Activated naive CD8-positive, alpha-beta T cell treated with anti-CD3 and anti-CD28 coated beads, Interleukin-2, amount 10 ng/mL, durations not matched to agents 7 days and 5 days (primary cell): Measurements from ENCODE around the gene POC1A. TPM values are rescaled to one million over a fixed set of nuclear protein-coding genes. Genes with fewer than 3 reads are reported as not detected.

Experiments
- ATAC-seq: fragments of 150-1000 bp; cut with Tn5 transposase; one replicate; pipeline ENCODE4 v1.10.0; 2021; ENCODE audit warnings: low read depth, moderate library complexity
- POLR2A ChIA-PET: fragments of 350-600 bp; sonication (Branson Sonifier 250); formaldehyde crosslinking; loops from one replicate; lab custom pipeline; 2021; ENCODE audit warnings: antibody characterized with exemption; lab: Charles Lee
- DNase-seq: peaks from one replicate; pipeline ENCODE4 v3.0.0; 2021
- H3K27ac Mint-ChIP-seq: one replicate; pipeline ENCODE4 v1.8.0; 2022; ENCODE audit warnings: mild to moderate bottlenecking, mixed read lengths
- H3K27me3 Mint-ChIP-seq: one replicate; pipeline ENCODE4 v1.8.0; 2022; ENCODE audit warnings: mild to moderate bottlenecking, moderate library complexity, mixed read lengths
- H3K36me3 Mint-ChIP-seq: one replicate; pipeline ENCODE4 v1.8.0; 2021; ENCODE audit warnings: mild to moderate bottlenecking, mixed read lengths
- H3K4me1 Mint-ChIP-seq: one replicate; pipeline ENCODE4 v1.8.0; 2021; ENCODE audit warnings: mixed read lengths
- H3K4me3 Mint-ChIP-seq: one replicate; pipeline ENCODE4 v1.8.0; 2022; ENCODE audit warnings: mild to moderate bottlenecking, moderate library complexity, mixed read lengths
- H3K9me3 Mint-ChIP-seq: one replicate; pipeline ENCODE4 v1.8.0; 2021; ENCODE audit warnings: mixed read lengths
- total RNA-seq, 2 experiments: library from RNA; stranded (reverse); gene quantifications; one replicate each; pipeline ENCODE4 v1.2.3, GENCODE V29; 2021

POC1A gene
- 10 to 100 TPM; 20.8 to 22.4 TPM for total RNA-seq

DNA sequence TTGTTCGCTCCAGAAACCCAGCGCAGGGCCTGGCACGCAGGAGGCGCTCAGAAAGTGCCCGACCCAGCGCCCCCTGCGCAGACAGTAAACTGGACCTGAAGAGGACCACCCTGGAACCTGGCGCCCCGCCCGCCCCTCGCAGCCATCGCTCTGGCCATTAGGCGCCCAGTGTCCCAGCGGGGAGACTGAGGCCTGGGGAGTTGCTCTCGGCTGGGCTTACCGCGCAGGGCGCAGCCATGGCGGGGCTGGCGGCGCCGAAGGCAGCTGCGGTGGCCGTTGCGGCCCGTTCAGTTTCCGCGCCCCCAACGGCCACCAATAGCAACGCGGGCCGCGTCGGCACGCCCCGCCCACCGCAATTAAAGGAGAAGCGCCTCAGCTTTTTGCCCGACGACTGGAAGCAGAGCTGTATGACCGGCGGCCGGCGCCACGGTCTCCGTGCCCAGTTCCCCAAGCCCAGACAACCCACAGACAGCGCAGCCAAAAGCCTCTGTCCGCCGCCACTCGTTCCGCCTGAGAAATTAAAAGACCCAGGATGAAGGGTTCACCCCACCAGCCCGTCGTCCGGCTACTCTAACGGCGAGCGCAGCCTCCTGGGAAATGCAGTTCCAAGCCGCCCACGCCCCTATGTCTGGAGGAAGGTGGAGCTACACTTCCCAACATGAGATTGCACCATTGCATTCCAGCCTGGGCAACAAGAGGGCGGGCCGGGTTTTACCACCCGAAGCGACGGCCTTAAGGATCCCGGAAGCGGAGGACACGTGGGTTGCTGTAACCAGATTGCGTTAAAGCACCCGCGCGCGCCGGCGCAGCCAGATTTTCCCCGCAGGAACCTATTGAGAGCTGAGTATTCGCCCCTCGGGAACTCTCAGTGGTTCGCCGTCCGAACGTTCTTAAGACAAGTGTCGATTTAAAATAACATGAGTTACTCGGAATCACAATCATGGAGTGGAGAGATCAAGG, at the start of gene POC1A:
TSS of gene POC1A (minus strand) at position 289 of the 960 bp plus-strand sequence. CDS start at position 238, 51 bp downstream.
- DNase-seq (peak; percentile 93), ATAC-seq (peak; percentile 93)
- peaks cover 3% of the 10 kb centered on the region for H3K27me3 Mint-ChIP-seq
- peaks cover 2% of the 10 kb centered on the region for H3K36me3 Mint-ChIP-seq
- peak within 1 kb of the TSS; percentile 94 for H3K4me3 Mint-ChIP-seq
- H3K4me1 Mint-ChIP-seq: peaks cover 22% of the 10 kb centered on the region
- H3K27ac Mint-ChIP-seq: peak within 1 kb of the TSS; percentile 93
- POLR2A ChIA-PET: interaction anchor here (0.6 to 1.6 kb wide), 15 partner anchors 47 to 185 kb away, joined by 3 to 18 read pairs (median 3); partner anchors contain the start of genes ABHD14B, DUSP7, RPL29 and WDR82
- H3K9me3 Mint-ChIP-seq: no peaks in the 10 kb centered on the region

DNA sequence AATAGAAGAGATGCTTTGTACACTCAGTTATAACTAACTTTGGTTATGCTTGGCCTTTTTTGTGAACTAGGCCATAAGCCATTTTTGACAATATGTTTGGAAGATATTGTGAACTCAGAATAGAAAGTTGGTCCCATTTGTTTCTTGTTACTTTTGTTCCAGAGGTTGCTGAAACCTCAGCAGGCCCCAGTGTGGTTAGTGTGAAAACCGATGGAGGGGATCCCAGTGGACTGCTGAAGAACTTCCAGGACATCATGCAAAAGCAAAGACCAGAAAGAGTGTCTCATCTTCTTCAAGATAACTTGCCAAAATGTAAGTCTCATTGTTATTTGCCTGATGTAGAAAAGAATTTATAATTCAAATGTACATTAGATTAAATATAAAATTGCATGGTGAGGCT, 49.5 kb upstream of the POC1A start:
- no peaks in the 10 kb centered on the region for H3K27me3 Mint-ChIP-seq
- DNase-seq (no peak), ATAC-seq (no peak)
- H3K36me3 Mint-ChIP-seq: peaks cover 73% of the 10 kb centered on the region
- H3K4me3 Mint-ChIP-seq: no peak overlapping the region
- peak overlapping the region; percentile 76 for H3K27ac Mint-ChIP-seq
- POLR2A ChIA-PET: interaction anchor here (0.7 kb wide), 1 partner anchor 232 kb away, joined by 7 read pairs; no protein-coding TSS in a partner anchor
- peaks cover 45% of the 10 kb centered on the region for H3K4me1 Mint-ChIP-seq
- no peaks in the 10 kb centered on the region for H3K9me3 Mint-ChIP-seq

DNA sequence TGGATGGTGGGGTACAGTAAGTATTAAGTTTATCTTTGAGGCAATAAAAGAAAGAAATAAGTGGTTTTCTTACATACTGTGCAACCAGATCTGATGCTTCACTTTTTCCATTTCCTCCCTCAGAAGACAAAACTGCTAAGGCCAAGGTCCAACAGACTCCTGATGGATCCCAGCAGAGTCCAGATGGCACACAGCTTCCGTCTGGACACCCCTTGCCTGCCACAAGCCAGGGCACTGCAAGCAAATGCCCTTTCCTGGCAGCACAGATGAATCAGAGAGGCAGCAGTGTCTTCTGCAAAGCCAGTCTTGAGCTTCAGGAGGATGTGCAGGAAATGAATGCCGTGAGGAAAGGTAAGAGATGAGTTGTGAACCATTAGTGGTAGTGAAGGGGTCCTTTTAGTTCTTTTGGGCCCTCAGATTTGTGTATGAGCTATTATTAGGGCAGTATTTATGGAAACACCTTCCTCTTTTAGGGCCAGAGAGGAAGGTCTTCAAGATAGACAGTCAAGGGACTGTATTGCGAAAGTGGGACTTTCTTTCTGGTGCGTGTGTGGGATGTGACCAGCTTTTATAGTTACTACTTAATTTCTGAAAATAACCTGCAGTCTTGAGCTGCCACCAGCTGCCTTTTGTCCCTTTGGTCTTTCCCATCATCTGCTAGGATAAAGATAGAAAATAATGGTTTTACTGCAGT, 48.3 kb upstream of the POC1A start:
- Mint-ChIP-seq H3K9me3 (no peaks in the 10 kb centered on the region), H3K4me1 (peaks cover 48% of the 10 kb centered on the region), H3K36me3 (peaks cover 65% of the 10 kb centered on the region), H3K4me3 (no peak overlapping the region), H3K27me3 (no peaks in the 10 kb centered on the region), H3K27ac (peak overlapping the region; percentile 45)
- DNase-seq (no peak), ATAC-seq (no peak)
- POLR2A ChIA-PET: interaction anchor here (0.6 to 1.2 kb wide), 2 partner anchors 14 to 599 kb away, joined by 3 to 5 read pairs; no protein-coding TSS in a partner anchor

DNA sequence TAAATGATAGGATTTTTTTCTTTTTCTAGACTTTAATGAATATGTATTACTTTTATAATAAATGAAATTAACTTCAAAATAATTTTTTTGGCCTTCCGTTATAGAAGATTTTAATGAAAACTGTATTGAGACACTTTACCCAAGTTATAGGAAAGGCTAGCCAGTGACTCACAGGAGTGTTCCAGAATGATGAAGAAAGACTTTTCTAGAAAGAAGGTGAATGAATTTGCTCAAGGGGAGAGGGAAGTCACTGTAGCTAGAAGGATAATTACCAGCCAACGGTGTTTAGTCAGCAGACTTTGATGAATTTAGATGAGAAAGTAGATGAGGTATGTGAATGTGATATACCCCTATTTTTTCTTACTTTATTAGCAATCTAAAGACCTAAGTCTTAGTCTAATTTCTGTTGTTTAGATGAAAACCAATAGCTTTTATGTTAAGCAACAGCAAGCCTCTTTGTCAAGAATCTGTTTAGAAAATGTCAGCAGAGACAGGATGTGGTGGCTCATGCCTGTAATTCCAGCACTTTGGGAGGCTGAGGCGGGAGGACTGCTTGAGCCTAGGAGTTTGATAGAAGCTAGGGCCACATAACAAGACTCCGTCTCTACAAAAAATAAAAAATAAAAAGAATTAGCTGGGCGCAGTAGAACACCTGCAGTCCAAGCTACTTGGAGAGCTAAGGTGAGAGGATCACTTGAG, 46.9 kb upstream of the POC1A start:
- no peaks in the 10 kb centered on the region for H3K9me3 Mint-ChIP-seq
- no peak overlapping the region for H3K4me3 Mint-ChIP-seq
- H3K36me3 Mint-ChIP-seq: peaks cover 55% of the 10 kb centered on the region
- H3K27ac Mint-ChIP-seq: no peak overlapping the region
- ATAC-seq (no peak), DNase-seq (no peak)
- POLR2A ChIA-PET: interaction anchor here (0.6 to 1.4 kb wide), 5 partner anchors 16 to 194 kb away, joined by 3 to 6 read pairs (median 4); partner anchors contain the start of gene POC1A
- H3K4me1 Mint-ChIP-seq: peaks cover 52% of the 10 kb centered on the region
- H3K27me3 Mint-ChIP-seq: no peaks in the 10 kb centered on the region

DNA sequence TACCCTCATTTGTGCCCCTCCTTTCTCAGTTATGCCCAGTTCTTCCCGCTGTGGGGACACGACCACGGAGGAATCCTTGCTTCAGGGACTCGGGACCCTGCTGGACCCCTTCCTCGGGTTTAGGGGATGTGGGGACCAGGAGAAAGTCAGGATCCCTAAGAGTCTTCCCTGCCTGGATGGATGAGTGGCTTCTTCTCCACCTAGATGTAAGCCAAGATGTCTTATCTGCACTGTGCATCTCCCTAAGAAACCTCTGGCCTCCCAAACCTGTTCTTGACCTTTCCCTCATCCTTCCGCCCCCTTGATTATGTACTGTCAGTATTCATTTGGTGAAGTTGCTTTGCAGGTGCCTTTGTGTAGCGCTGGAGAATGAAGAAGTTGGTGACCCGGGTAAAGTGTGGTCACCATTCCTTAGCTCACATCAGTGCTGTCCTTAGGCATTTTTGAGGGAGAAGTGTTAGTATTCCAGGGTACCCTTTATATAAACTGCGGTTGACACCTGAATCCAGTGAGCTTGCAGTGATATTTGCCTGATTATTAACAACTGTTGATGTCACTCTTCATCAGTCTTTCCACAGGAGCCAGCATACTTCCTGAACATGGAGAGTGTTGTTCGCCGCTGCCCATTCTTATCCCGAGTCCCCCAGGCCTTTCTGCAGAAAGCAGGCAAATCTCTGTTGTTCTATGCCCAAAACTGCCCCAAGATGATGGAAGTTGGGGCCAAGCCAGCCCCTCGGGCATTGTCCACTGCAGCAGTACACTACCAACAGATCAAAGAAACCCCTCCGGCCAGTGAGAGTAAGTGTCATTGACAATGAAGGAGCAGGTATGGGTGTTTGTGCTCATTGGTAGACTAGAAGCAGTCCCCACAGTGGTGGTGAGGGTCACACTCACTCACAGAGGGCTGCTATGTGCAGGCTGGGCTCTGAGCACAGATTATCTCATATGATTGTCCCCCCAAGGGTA, 44.7 kb upstream of the POC1A start:
- ATAC-seq (no peak), DNase-seq (no peak)
- no peaks in the 10 kb centered on the region for H3K9me3 Mint-ChIP-seq
- H3K27ac Mint-ChIP-seq: peak overlapping the region; percentile 92
- peaks cover 2% of the 10 kb centered on the region for H3K27me3 Mint-ChIP-seq
- peak overlapping the region; percentile 99 for H3K4me3 Mint-ChIP-seq
- POLR2A ChIA-PET: interaction anchor here (0.7 to 1.0 kb wide), 2 partner anchors 15 to 18 kb away, joined by 3 read pairs; no protein-coding TSS in a partner anchor
- peaks cover 38% of the 10 kb centered on the region for H3K36me3 Mint-ChIP-seq
- peaks cover 39% of the 10 kb centered on the region for H3K4me1 Mint-ChIP-seq

DNA sequence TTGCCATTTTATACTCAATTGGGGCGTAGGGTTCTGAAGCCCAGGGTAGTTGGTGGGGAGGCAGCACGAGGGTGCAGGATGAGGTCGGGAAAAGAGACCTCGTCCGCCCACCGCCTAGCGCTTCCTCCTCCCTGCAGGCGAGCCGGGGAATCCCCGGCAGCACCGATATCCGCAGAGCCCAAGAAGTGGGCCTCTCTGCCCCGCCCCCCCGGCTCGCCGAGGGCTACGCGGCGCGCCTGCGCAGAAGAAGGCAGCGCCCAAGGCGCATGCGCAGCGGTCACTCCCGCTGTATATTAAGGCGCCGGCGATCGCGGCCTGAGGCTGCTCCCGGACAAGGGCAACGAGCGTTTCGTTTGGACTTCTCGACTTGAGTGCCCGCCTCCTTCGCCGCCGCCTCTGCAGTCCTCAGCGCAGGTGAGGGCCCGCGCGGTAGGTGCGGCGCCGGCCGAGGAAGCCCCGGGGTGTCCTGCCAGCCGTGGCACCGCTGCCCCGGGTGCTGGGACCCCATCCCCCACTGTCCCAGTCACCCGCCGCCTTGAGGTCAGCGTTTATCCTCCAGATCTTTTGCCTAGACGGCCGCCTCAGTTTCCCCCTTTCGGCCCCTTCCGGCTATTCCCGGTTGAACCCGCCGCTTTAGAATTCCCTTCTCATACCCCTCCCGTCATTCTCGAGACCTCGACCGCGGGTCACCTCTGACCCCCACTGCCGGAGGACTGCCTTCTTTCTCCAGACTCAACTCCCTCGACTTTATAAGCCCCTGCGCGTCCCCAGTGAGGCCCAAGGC, 43.8 kb upstream of the POC1A start, which contains the start of gene ALAS1:
TSS of gene ALAS1 (plus strand) at position 319 of the 784 bp plus-strand sequence. CDS start 1,082 bp downstream, outside the sequence.
- Mint-ChIP-seq H3K4me1 (peaks cover 36% of the 10 kb centered on the region), H3K4me3 (peak within 1 kb of the TSS; percentile 99), H3K27ac (peak within 1 kb of the TSS; percentile 92), H3K9me3 (no peaks in the 10 kb centered on the region), H3K27me3 (peaks cover 2% of the 10 kb centered on the region), H3K36me3 (peaks cover 31% of the 10 kb centered on the region)
- ATAC-seq: peak; percentile 96
- POLR2A ChIA-PET: interaction anchor here (0.9 to 1.5 kb wide), 3 partner anchors 16 to 24 kb away, joined by 3 to 8 read pairs (median 5); no protein-coding TSS in a partner anchor
- peak; percentile 99 for DNase-seq

DNA sequence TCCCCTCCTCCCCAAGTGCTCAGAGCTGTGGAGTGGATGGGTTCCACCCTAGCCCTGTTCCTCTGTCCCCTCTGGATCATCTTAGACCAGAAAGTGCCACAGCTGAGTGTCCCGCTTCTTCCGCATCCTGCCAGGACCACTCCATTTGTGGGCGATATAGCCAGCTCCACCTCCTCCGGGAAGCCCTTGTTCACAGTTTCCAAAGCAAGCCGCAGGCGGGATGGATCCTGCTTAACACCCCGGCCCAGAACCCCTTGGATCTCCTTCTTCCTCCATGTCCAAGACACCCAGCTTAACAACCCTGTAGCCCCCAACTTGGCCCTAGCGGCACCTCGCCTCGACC, 43.2 kb upstream of the POC1A start:
- POLR2A ChIA-PET: interaction anchor here (0.7 to 1.5 kb wide), 5 partner anchors 8 to 81 kb away, joined by 3 to 8 read pairs (median 3); partner anchors contain the start of gene WDR82
- no peak for DNase-seq
- H3K4me3 Mint-ChIP-seq: peak overlapping the region; percentile 99
- H3K9me3 Mint-ChIP-seq: no peaks in the 10 kb centered on the region
- peak; percentile 4 for ATAC-seq
- peaks cover 34% of the 10 kb centered on the region for H3K4me1 Mint-ChIP-seq
- H3K27me3 Mint-ChIP-seq: peaks cover 2% of the 10 kb centered on the region
- H3K36me3 Mint-ChIP-seq: peaks cover 27% of the 10 kb centered on the region
- peak overlapping the region; percentile 80 for H3K27ac Mint-ChIP-seq

DNA sequence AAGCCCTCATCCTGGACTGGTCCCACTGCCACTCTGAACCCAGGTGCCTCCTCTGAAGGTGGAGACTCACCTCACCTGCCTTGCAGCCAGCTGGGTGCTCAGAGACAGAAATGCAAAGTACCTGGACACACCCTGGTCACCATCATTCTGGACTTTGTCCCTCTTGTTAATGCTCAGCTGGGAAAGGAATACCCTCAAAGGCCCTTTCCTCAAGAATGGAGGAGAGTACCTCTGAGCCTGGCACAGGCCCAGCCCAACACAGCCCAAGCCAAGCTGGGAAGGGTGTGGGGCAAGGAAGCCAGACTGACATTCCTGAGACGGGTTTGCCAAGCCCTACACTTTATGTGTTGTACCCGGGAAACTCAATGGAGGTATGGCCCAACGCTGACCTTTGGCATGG, 42.8 kb upstream of the POC1A start:
- DNase-seq: no peak
- Mint-ChIP-seq H3K9me3 (no peaks in the 10 kb centered on the region), H3K27me3 (peaks cover 2% of the 10 kb centered on the region), H3K4me3 (no peak overlapping the region), H3K4me1 (peaks cover 31% of the 10 kb centered on the region), H3K36me3 (peaks cover 22% of the 10 kb centered on the region), H3K27ac (no peak overlapping the region)
- no peak for ATAC-seq
- POLR2A ChIA-PET: interaction anchor here (0.7 to 1.5 kb wide), 5 partner anchors 9 to 81 kb away, joined by 3 to 8 read pairs (median 3); partner anchors contain the start of gene WDR82

DNA sequence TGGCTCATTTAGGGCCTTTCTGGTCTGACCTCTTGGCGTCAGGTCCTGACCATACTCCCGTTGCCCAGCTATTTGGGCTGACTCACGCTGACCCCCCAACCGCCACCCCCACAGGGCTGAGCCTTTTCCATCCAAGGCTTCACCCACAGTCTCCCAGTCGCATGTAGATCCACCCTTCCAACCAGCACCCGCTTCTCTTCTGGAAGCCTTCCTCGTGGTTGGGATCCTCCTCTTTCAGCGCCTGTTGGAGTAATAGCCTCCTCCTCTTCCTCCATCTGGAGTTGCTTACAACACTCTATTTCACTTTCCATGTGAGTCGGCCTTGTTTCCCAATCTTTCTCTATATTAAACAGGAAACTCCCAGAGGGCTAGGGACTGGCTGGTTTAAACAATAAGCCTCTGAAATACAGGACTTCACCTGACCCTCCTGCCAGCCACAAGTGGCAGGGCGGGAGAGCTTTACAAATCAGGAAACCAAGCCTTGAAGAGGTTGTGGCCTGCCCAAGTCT, 41.7 kb upstream of the POC1A start:
- H3K36me3 Mint-ChIP-seq: peaks cover 11% of the 10 kb centered on the region
- H3K27ac Mint-ChIP-seq: no peak overlapping the region
- no peak for DNase-seq
- peaks cover 23% of the 10 kb centered on the region for H3K4me1 Mint-ChIP-seq
- no peak overlapping the region for H3K4me3 Mint-ChIP-seq
- ATAC-seq: no peak
- POLR2A ChIA-PET: no interaction called here
- H3K27me3 Mint-ChIP-seq: peaks cover 2% of the 10 kb centered on the region
- H3K9me3 Mint-ChIP-seq: no peaks in the 10 kb centered on the region

DNA sequence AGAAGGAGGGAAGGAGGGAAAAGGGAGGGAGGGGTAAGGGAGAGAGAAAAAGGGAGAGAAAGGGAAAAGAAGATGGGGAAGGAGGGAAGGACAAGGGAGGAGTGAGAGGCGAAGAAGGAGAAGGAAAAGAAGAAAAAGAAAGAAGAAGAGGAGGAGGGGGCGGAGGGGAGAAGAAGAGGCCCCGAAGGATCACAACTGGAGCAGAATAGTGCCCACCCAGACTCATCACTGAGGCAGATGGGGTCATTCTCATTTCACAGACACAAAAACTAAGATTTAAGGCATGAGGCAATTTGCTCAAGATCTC, 41.0 kb upstream of the POC1A start:
- peaks cover 8% of the 10 kb centered on the region for H3K36me3 Mint-ChIP-seq
- peaks cover 2% of the 10 kb centered on the region for H3K27me3 Mint-ChIP-seq
- H3K4me3 Mint-ChIP-seq: no peak overlapping the region
- POLR2A ChIA-PET: no interaction called here
- ATAC-seq (no peak), DNase-seq (no peak)
- H3K9me3 Mint-ChIP-seq: no peaks in the 10 kb centered on the region
- peaks cover 23% of the 10 kb centered on the region for H3K4me1 Mint-ChIP-seq
- H3K27ac Mint-ChIP-seq: peak overlapping the region; percentile 9
